Measurements from ENCODE around the gene CRISPLD2. TPM values are rescaled to one million over a fixed set of nuclear protein-coding genes. Genes with fewer than 3 reads are reported as not detected.

Gene CRISPLD2
- total and polyA plus RNA-seq, 9 of the 15 experiments (the other 6 are each of a cell fraction or from before 2014, with no cell fraction given): 0.03 to 0.24 (median 0.04) TPM; not detected in 4

- TF ChIP-seq, protein P1, sequence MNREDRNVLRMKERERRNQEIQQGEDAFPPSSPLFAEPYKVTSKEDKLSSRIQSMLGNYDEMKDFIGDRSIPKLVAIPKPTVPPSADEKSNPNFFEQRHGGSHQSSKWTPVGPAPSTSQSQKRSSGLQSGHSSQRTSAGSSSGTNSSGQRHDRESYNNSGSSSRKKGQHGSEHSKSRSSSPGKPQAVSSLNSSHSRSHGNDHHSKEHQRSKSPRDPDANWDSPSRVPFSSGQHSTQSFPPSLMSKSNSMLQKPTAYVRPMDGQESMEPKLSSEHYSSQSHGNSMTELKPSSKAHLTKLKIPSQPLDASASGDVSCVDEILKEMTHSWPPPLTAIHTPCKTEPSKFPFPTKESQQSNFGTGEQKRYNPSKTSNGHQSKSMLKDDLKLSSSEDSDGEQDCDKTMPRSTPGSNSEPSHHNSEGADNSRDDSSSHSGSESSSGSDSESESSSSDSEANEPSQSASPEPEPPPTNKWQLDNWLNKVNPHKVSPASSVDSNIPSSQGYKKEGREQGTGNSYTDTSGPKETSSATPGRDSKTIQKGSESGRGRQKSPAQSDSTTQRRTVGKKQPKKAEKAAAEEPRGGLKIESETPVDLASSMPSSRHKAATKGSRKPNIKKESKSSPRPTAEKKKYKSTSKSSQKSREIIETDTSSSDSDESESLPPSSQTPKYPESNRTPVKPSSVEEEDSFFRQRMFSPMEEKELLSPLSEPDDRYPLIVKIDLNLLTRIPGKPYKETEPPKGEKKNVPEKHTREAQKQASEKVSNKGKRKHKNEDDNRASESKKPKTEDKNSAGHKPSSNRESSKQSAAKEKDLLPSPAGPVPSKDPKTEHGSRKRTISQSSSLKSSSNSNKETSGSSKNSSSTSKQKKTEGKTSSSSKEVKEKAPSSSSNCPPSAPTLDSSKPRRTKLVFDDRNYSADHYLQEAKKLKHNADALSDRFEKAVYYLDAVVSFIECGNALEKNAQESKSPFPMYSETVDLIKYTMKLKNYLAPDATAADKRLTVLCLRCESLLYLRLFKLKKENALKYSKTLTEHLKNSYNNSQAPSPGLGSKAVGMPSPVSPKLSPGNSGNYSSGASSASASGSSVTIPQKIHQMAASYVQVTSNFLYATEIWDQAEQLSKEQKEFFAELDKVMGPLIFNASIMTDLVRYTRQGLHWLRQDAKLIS (CRISPR knock-in tag; IDR thresholded peaks at IDR 0.05): no peak
- TF ChIP-seq ZNF79 (CRISPR knock-in tag; IDR thresholded peaks at IDR 0.05; ENCODE audit: low read depth) (no peak), NFXL1 (CRISPR knock-in tag; IDR thresholded peaks at IDR 0.05) (no peak), ZNF212 (CRISPR knock-in tag; IDR thresholded peaks at IDR 0.05) (no peak), CCNT2 (IDR thresholded peaks at IDR 0.05; ENCODE audit: borderline replicate concordance, extremely low read depth, insufficient read length, low read depth, low read length) (no peak), KAT8 (IDR thresholded peaks at IDR 0.05; ENCODE audit: low read depth) (no peak), CHD4 (IDR thresholded peaks at IDR 0.05; ENCODE audit: insufficient read depth, insufficient replicate concordance, low read depth, low read length, poor library complexity, severe bottlenecking) (no peak), FOSL1 (tag; conservative IDR thresholded peaks at IDR 0.05) (no peak), TRIM25 (IDR thresholded peaks at IDR 0.05; ENCODE audit: borderline replicate concordance) (no peak), ZNF699 (CRISPR knock-in tag; IDR thresholded peaks at IDR 0.05; ENCODE audit: insufficient replicate concordance) (no peak), NFIX (CRISPR knock-in tag; IDR thresholded peaks at IDR 0.05; ENCODE audit: low read depth) (no peak), SIN3B (IDR thresholded peaks at IDR 0.05; ENCODE audit: low read depth) (no peak), KLF16 (IDR thresholded peaks at IDR 0.05) (peak; percentile 37; the same call in 1 of the 2 replicates), NCOA4 (IDR thresholded peaks at IDR 0.05; ENCODE audit: partially characterized antibody) (no peak), EP400 (IDR thresholded peaks at IDR 0.05) (no peak), ASH1L (IDR thresholded peaks at IDR 0.05; ENCODE audit: borderline replicate concordance, low read depth, partially characterized antibody) (no peak), NR2C2 (CRISPR knock-in tag; IDR thresholded peaks at IDR 0.05) (no peak), NR2C2 (tag; IDR thresholded peaks at IDR 0.05) (no peak), POU5F1 (IDR thresholded peaks at IDR 0.05; ENCODE audit: borderline replicate concordance, low read depth, low read length, partially characterized antibody) (no peak), ZNF384 (IDR thresholded peaks at IDR 0.05; ENCODE audit: low read depth, low read length) (no peak), HDGF (IDR thresholded peaks at IDR 0.05) (no peak), KAT2B (IDR thresholded peaks at IDR 0.05; ENCODE audit: low read depth, low read length) (no peak), BCOR (IDR thresholded peaks at IDR 0.05) (no peak)
- TF ChIP-seq, protein P2, sequence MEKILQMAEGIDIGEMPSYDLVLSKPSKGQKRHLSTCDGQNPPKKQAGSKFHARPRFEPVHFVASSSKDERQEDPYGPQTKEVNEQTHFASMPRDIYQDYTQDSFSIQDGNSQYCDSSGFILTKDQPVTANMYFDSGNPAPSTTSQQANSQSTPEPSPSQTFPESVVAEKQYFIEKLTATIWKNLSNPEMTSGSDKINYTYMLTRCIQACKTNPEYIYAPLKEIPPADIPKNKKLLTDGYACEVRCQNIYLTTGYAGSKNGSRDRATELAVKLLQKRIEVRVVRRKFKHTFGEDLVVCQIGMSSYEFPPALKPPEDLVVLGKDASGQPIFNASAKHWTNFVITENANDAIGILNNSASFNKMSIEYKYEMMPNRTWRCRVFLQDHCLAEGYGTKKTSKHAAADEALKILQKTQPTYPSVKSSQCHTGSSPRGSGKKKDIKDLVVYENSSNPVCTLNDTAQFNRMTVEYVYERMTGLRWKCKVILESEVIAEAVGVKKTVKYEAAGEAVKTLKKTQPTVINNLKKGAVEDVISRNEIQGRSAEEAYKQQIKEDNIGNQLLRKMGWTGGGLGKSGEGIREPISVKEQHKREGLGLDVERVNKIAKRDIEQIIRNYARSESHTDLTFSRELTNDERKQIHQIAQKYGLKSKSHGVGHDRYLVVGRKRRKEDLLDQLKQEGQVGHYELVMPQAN (IDR thresholded peaks at IDR 0.05; ENCODE audit: borderline replicate concordance): no peak
Observed at GRCh38 chr16:84913315-84913714, 93.5 kb downstream of the CRISPLD2 start (continued).
